Lung (tissue), 12 donors: ENCODE results near the gene SKP1. TPM values are rescaled to one million over a fixed set of nuclear protein-coding genes. Genes with fewer than 3 reads are reported as not detected.
A peak's percentile ranks its signal among the peaks of the same experiment; 100 is the strongest.

ENCODE experiments used
- ATAC-seq: fragments of 200-7000 bp; cut with Tn5 transposase; one replicate; pipeline ENCODE4 v1.9.1; 2020; ENCODE audit warnings: moderate number of reproducible peaks; ENCODE audit not compliant: insufficient read depth, low FRiP score
- DNase-seq, 3 donors: peaks; one replicate each; pipeline ENCODE4 v3.0.0-alpha.2; 2013 to 2017
- H3K27ac ChIP-seq, 2 donors: one replicate each; pipeline ENCODE4 v1.5.1; 2013; ENCODE audit warnings: mild to moderate bottlenecking in 2 of 2, moderate library complexity in 2 of 2, control low read depth in 1 of 2, inconsistent platforms in 1 of 2, low read depth in 1 of 2, low read length in 1 of 2
- H3K27me3 ChIP-seq, 3 donors: one replicate each; pipeline ENCODE4 v1.5.1; 2013; ENCODE audit warnings: low read length in 2 of 3; ENCODE audit not compliant: control insufficient read depth in 3 of 3, insufficient read depth in 3 of 3
- H3K36me3 ChIP-seq, 4 donors: one replicate each; pipeline ENCODE4 v1.5.1; 2013; ENCODE audit warnings: low read length in 4 of 4, mild to moderate bottlenecking in 1 of 4, moderate library complexity in 1 of 4; ENCODE audit not compliant: control insufficient read depth in 4 of 4, insufficient read depth in 4 of 4
- H3K4me1 ChIP-seq, 5 donors: one replicate each; pipeline ENCODE4 v1.5.1; 2013; ENCODE audit warnings: low read length in 5 of 5, mild to moderate bottlenecking in 2 of 5, moderate library complexity in 1 of 5; ENCODE audit not compliant: control insufficient read depth in 5 of 5, insufficient read depth in 5 of 5
- H3K4me3 ChIP-seq: one replicate; pipeline ENCODE4 v1.5.1; 2013; ENCODE audit warnings: mild to moderate bottlenecking, control low read depth, moderate library complexity
- H3K9ac ChIP-seq, 2 donors: one replicate each; pipeline ENCODE4 v1.5.1; 2013; ENCODE audit warnings: low read length in 2 of 2, control low read depth in 1 of 2; ENCODE audit not compliant: insufficient read depth in 1 of 2
- H3K9me3 ChIP-seq, 4 donors: one replicate each; pipeline ENCODE4 v1.5.1; 2013; ENCODE audit warnings: low read length in 3 of 4, mild to moderate bottlenecking in 1 of 4, moderate library complexity in 1 of 4; ENCODE audit not compliant: control insufficient read depth in 4 of 4, insufficient read depth in 3 of 4
- WGBS, 2 donors: extraction: QIAGEN DNeasy Blood & Tissue Kit; methylation state at CpG; one replicate each; pipeline ENCODE4 v1.1.7; 2013; 5-methylcytosine and 5-hydroxymethylcytosine counted together
- polyA plus RNA-seq, 2 donors: library from polyadenylated mRNA; stranded (reverse); fragments of 200-250 nt; gene quantifications; one replicate each; pipeline ENCODE4 v1.2.1, GENCODE V29; 2013
- total RNA-seq, 2 donors: library from RNA; depleted of rRNA in 1 of 2; stranded (reverse); fragments of >200 nt in 1 of 2; gene quantifications; one replicate each; pipeline ENCODE4 v1.2.1, GENCODE V29; 2014 to 2021
- TF ChIP-seq, protein P1 (sequence below): IDR thresholded peaks from 2 replicates; pipeline ENCODE4 v1.5.1; 2012; ENCODE audit warnings: mild to moderate bottlenecking; ENCODE audit errors: control extremely low read depth, extremely low read depth
- donor health status: control.
- donor health status: control.
- donor health status: Bipolar disorder and iron deficiency.
- donor health status: healthy.
- donor health status: DM: yes; HTN: yes; CAD: no.

Gene SKP1
- total and polyA plus RNA-seq, 4 donors = 149 to 551 (median 283) TPM

- TF ChIP-seq, protein P1, sequence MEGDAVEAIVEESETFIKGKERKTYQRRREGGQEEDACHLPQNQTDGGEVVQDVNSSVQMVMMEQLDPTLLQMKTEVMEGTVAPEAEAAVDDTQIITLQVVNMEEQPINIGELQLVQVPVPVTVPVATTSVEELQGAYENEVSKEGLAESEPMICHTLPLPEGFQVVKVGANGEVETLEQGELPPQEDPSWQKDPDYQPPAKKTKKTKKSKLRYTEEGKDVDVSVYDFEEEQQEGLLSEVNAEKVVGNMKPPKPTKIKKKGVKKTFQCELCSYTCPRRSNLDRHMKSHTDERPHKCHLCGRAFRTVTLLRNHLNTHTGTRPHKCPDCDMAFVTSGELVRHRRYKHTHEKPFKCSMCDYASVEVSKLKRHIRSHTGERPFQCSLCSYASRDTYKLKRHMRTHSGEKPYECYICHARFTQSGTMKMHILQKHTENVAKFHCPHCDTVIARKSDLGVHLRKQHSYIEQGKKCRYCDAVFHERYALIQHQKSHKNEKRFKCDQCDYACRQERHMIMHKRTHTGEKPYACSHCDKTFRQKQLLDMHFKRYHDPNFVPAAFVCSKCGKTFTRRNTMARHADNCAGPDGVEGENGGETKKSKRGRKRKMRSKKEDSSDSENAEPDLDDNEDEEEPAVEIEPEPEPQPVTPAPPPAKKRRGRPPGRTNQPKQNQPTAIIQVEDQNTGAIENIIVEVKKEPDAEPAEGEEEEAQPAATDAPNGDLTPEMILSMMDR = no peak
- Histone ChIP-seq H3K27me3 (no peaks in the 10 kb centered on the region), H3K4me1 (peaks cover 0 to 5% (median 0%) of the 10 kb centered on the region in 5 donors), H3K9me3 (no peaks in the 10 kb centered on the region), H3K9ac (no peak overlapping the region), H3K27ac (no peak overlapping the region), H3K4me3 (no peak overlapping the region), H3K36me3 (no peaks in the 10 kb centered on the region)
- ATAC-seq = no peak
- no peak for DNase-seq
- WGBS, 2 donors = 81 to 92% methylated on average over 9 of the region's 9 CpGs
These were observed 73.4 kb downstream of the SKP1 start for GRCh38 chr5:134103397-134103796.

- Histone ChIP-seq H3K9me3 (no peaks in the 10 kb centered on the region), H3K36me3 (no peaks in the 10 kb centered on the region), H3K27me3 (no peaks in the 10 kb centered on the region), H3K4me3 (no peak overlapping the region), H3K4me1 (peaks cover 0 to 5% (median 0%) of the 10 kb centered on the region in 5 donors), H3K27ac (no peak overlapping the region), H3K9ac (no peak overlapping the region)
- TF ChIP-seq, protein P1 = peak; percentile 68
- ATAC-seq (peak; percentile 79), DNase-seq (peak; percentile 29 to 63 (median 34))
- WGBS, 2 donors = 34 to 36% methylated on average over 17 to 20 of the region's 20 CpGs
These were observed 74.9 kb downstream of the SKP1 start for GRCh38 chr5:134101686-134102439.

GRCh38 chr5:134100283-134101091 lies 76.3 kb downstream of the SKP1 start:
- Histone ChIP-seq H3K4me3 (no peak overlapping the region), H3K36me3 (no peaks in the 10 kb centered on the region), H3K9ac (no peak overlapping the region), H3K27me3 (no peaks in the 10 kb centered on the region), H3K9me3 (no peaks in the 10 kb centered on the region), H3K4me1 (peaks cover 0 to 5% (median 0%) of the 10 kb centered on the region in 5 donors), H3K27ac (no peak overlapping the region)
- DNase-seq (no peak), ATAC-seq (no peak)
- 69 to 83% methylated on average over 10 of the region's 10 CpGs for WGBS, 2 donors
- TF ChIP-seq, protein P1 = no peak
